Measurements from ENCODE around the gene CD209. TPM values are rescaled to one million over a fixed set of nuclear protein-coding genes. Genes with fewer than 3 reads are reported as not detected.

CD209 gene
- total RNA-seq, 2 experiments from 2014 or later, result not detected

- no peak for DNase-seq
- no peak overlapping the region for H3K27ac Mint-ChIP-seq
- CTCF ChIA-PET, result interaction anchor here (3.4 kb wide), 1 partner anchor 19 kb away, joined by 19 read pairs; the partner anchor contains the start of gene TRAPPC5
Observed at GRCh38 chr19:7699417-7700401, 47.6 kb downstream of the CD209 start.

GRCh38 chr19:7699003-7699402 is 48.3 kb downstream of the CD209 start:
- no peak for DNase-seq
- Mint-ChIP-seq H3K27me3 (ENCODE audit: low read depth) (peaks cover 22% of the 10 kb centered on the region), H3K27ac (no peak overlapping the region), H3K9me3 (ENCODE audit: insufficient read depth) (no peaks in the 10 kb centered on the region), H3K4me3 (no peak overlapping the region), H3K36me3 (ENCODE audit: low read depth) (no peaks in the 10 kb centered on the region), H3K4me1 (ENCODE audit: low read depth) (peaks cover 12% of the 10 kb centered on the region)
- ATAC-seq, result no peak
- ChIA-PET CTCF (interaction anchor here (3.4 kb wide), 1 partner anchor 18 kb away, joined by 19 read pairs; the partner anchor contains the start of gene TRAPPC5), POLR2A (no interaction called here)

More at GRCh38 chr19:7699417-7700401, 47.6 kb downstream of the CD209 start:
- Mint-ChIP-seq H3K4me3 (no peak overlapping the region), H3K36me3 (ENCODE audit: low read depth) (no peaks in the 10 kb centered on the region), H3K9me3 (ENCODE audit: insufficient read depth) (no peaks in the 10 kb centered on the region), H3K27me3 (ENCODE audit: low read depth) (peaks cover 23% of the 10 kb centered on the region), H3K4me1 (ENCODE audit: low read depth) (peaks cover 17% of the 10 kb centered on the region)
- POLR2A ChIA-PET, result no interaction called here
- no peak for ATAC-seq

GRCh38 chr19:7698583-7698982 is 48.8 kb downstream of the CD209 start:
- ATAC-seq, result no peak
- Mint-ChIP-seq H3K4me3 (no peak overlapping the region), H3K4me1 (ENCODE audit: low read depth) (peaks cover 10% of the 10 kb centered on the region), H3K9me3 (ENCODE audit: insufficient read depth) (no peaks in the 10 kb centered on the region), H3K27me3 (ENCODE audit: low read depth) (peaks cover 17% of the 10 kb centered on the region), H3K27ac (no peak overlapping the region), H3K36me3 (ENCODE audit: low read depth) (no peaks in the 10 kb centered on the region)
- no peak for DNase-seq
- ChIA-PET CTCF (interaction anchor here (1.2 to 3.4 kb wide), 2 partner anchors 18 to 130 kb away, joined by 3 to 19 read pairs; partner anchors contain the start of gene TRAPPC5), POLR2A (no interaction called here)

- DNase-seq (no peak), ATAC-seq (no peak)
- no peaks in the 10 kb centered on the region for H3K9me3 Mint-ChIP-seq (ENCODE audit: insufficient read depth)
- CTCF ChIA-PET, result interaction anchor here (1.2 to 3.4 kb wide), 2 partner anchors 17 to 129 kb away, joined by 3 to 19 read pairs; partner anchors contain the start of gene TRAPPC5
- POLR2A ChIA-PET, result interaction anchor here (1.3 kb wide), 1 partner anchor 9 kb away, joined by 3 read pairs; no protein-coding TSS in a partner anchor
- no peak overlapping the region for H3K4me3 Mint-ChIP-seq
- H3K4me1 Mint-ChIP-seq (ENCODE audit: low read depth), result peaks cover 10% of the 10 kb centered on the region
- H3K27ac Mint-ChIP-seq, result no peak overlapping the region
- no peaks in the 10 kb centered on the region for H3K36me3 Mint-ChIP-seq (ENCODE audit: low read depth)
- H3K27me3 Mint-ChIP-seq (ENCODE audit: low read depth), result peaks cover 13% of the 10 kb centered on the region
Observed at GRCh38 chr19:7697721-7698287, 49.5 kb downstream of the CD209 start.

- H3K4me3 Mint-ChIP-seq, result no peak overlapping the region
- H3K27me3 Mint-ChIP-seq (ENCODE audit: low read depth), result peaks cover 7% of the 10 kb centered on the region
- no peaks in the 10 kb centered on the region for H3K36me3 Mint-ChIP-seq (ENCODE audit: low read depth)
- ChIA-PET POLR2A (no interaction called here), CTCF (interaction anchor here (2.1 kb wide), 1 partner anchor 14 kb away, joined by 8 read pairs; the partner anchor contains the start of gene TRAPPC5)
- H3K9me3 Mint-ChIP-seq (ENCODE audit: insufficient read depth), result no peaks in the 10 kb centered on the region
- DNase-seq, result no peak
- ATAC-seq, result no peak
- no peak overlapping the region for H3K27ac Mint-ChIP-seq
- peaks cover 5% of the 10 kb centered on the region for H3K4me1 Mint-ChIP-seq (ENCODE audit: low read depth)
Observed at GRCh38 chr19:7694499-7694898, 52.8 kb downstream of the CD209 start.

- no peaks in the 10 kb centered on the region for H3K4me1 Mint-ChIP-seq (ENCODE audit: low read depth)
- ChIA-PET POLR2A (no interaction called here), CTCF (interaction anchor here (2.1 kb wide), 1 partner anchor 12 kb away, joined by 8 read pairs; the partner anchor contains the start of gene TRAPPC5)
- H3K36me3 Mint-ChIP-seq (ENCODE audit: low read depth), result no peaks in the 10 kb centered on the region
- H3K27ac Mint-ChIP-seq, result no peak overlapping the region
- H3K4me3 Mint-ChIP-seq, result no peak overlapping the region
- no peaks in the 10 kb centered on the region for H3K9me3 Mint-ChIP-seq (ENCODE audit: insufficient read depth)
- peaks cover 3% of the 10 kb centered on the region for H3K27me3 Mint-ChIP-seq (ENCODE audit: low read depth)
- no peak for DNase-seq
- ATAC-seq, result no peak
Observed at GRCh38 chr19:7692417-7693088, 54.8 kb downstream of the CD209 start.

GRCh38 chr19:7691497-7691896 is 55.8 kb downstream of the CD209 start:
- H3K27ac Mint-ChIP-seq, result no peak overlapping the region
- H3K9me3 Mint-ChIP-seq (ENCODE audit: insufficient read depth), result no peaks in the 10 kb centered on the region
- H3K4me1 Mint-ChIP-seq (ENCODE audit: low read depth), result no peaks in the 10 kb centered on the region
- ChIA-PET CTCF (no interaction called here), POLR2A (no interaction called here)
- no peak for DNase-seq
- no peak overlapping the region for H3K4me3 Mint-ChIP-seq
- no peak for ATAC-seq
- H3K36me3 Mint-ChIP-seq (ENCODE audit: low read depth), result no peaks in the 10 kb centered on the region
- H3K27me3 Mint-ChIP-seq (ENCODE audit: low read depth), result peaks cover under 1% of the 10 kb centered on the region

GRCh38 chr19:7690779-7691258 is 56.5 kb downstream of the CD209 start:
- no peaks in the 10 kb centered on the region for H3K36me3 Mint-ChIP-seq (ENCODE audit: low read depth)
- H3K27me3 Mint-ChIP-seq (ENCODE audit: low read depth), result no peaks in the 10 kb centered on the region
- H3K27ac Mint-ChIP-seq, result no peak overlapping the region
- DNase-seq, result no peak
- no peak for ATAC-seq
- H3K4me3 Mint-ChIP-seq, result no peak overlapping the region
- H3K9me3 Mint-ChIP-seq (ENCODE audit: insufficient read depth), result no peaks in the 10 kb centered on the region
- no peaks in the 10 kb centered on the region for H3K4me1 Mint-ChIP-seq (ENCODE audit: low read depth)
- ChIA-PET POLR2A (no interaction called here), CTCF (no interaction called here)

Other genes with a start within 250 kb of the CD209 start
- gene ZNF358, start 231.4 kb downstream of the CD209 start, total RNA-seq, result 1 to 10 TPM; 5.8 to 7.9 TPM
- gene MCOLN1, start 224.9 kb downstream of the CD209 start, total RNA-seq, result 10 to 100 TPM; 16.2 to 17.7 TPM
- 100 to 1,000 TPM; 166 to 173 TPM for gene PNPLA6, start 211.8 kb downstream of the CD209 start, total RNA-seq
- under 1 TPM; 0.34 to 0.42 TPM for gene CAMSAP3, start 151.7 kb downstream of the CD209 start, total RNA-seq
- 10 to 100 TPM; 44.8 to 46.9 TPM for gene XAB2, start 118.0 kb downstream of the CD209 start, total RNA-seq
- gene PET100, start 117.7 kb downstream of the CD209 start, total RNA-seq, result 100 to 1,000 TPM; 125 to 136 TPM
- 1 to 10 TPM in 1 of 2 experiments, under 1 TPM in 1; 0.63 to 1.0 TPM for gene PCP2, start 113.8 kb downstream of the CD209 start, total RNA-seq
- gene STXBP2, start 110.4 kb downstream of the CD209 start, total RNA-seq, result 100 to 1,000 TPM; 162 to 168 TPM
- gene RETN, start 78.5 kb downstream of the CD209 start, total RNA-seq, result 1 to 10 TPM; 2.2 to 3.0 TPM
- gene MCEMP1, start 70.4 kb downstream of the CD209 start, total RNA-seq, result not detected
- gene TRAPPC5, start 66.7 kb downstream of the CD209 start, total RNA-seq, result 10 to 100 TPM; 92.8 to 95.1 TPM
- gene FCER2, start 45.4 kb downstream of the CD209 start, total RNA-seq, result under 1 TPM; 0.29 to 0.31 TPM
- gene CLEC4G, start 15.4 kb downstream of the CD209 start, total RNA-seq, result not detected
- not detected for gene CLEC4M, start 15.7 kb upstream of the CD209 start, total RNA-seq
- 1 to 10 TPM; 8.0 to 9.3 TPM for gene EVI5L, start 82.7 kb upstream of the CD209 start, total RNA-seq
- under 1 TPM; 0.08 to 0.10 TPM for gene PRR36, start 126.9 kb upstream of the CD209 start, total RNA-seq
- gene LRRC8E, start 141.0 kb upstream of the CD209 start, total RNA-seq, result not detected
- 10 to 100 TPM; 36.5 to 39.9 TPM for gene MAP2K7, start 156.3 kb upstream of the CD209 start, total RNA-seq
- 1 to 10 TPM; 2.7 to 3.6 TPM for gene TGFBR3L, start 167.3 kb upstream of the CD209 start, total RNA-seq
- gene SNAPC2, start 172.8 kb upstream of the CD209 start, total RNA-seq, result 10 to 100 TPM; 18.6 to 19.0 TPM
- gene CTXN1, start 178.6 kb upstream of the CD209 start, total RNA-seq, result under 1 TPM; 0.31 to 0.37 TPM
- gene TIMM44, start 196.1 kb upstream of the CD209 start, total RNA-seq, result 10 to 100 TPM; 63.6 to 69.6 TPM

All from activated CD8-positive, alpha-beta T cell treated with anti-CD3 and anti-CD28 coated beads, Interleukin-2, amount 10 ng/mL, durations not matched to agents 7 days and 5 days (primary cell).